GM19238 (cell line): ENCODE measurements around the gene ATM.
"Not testable (repeated sequence)": the region's sequence is repeated elsewhere in the genome, so short reads cannot be mapped to it uniquely, and the experiment has no call there.

ENCODE experiments used
- DNase-seq: peaks from one replicate; pipeline ENCODE4 v3.0.0; 2011; ENCODE audit warnings: low spot score; ENCODE audit not compliant: insufficient read length

ATM gene

GRCh38 chr11:108368134-108368533 lies 145.3 kb downstream of the ATM start:
- DNase-seq = no peak

- DNase-seq = no peak
Measured at GRCh38 chr11:108369064-108369463, 146.2 kb downstream of the ATM start.

GRCh38 chr11:108370315-108370714 lies 147.4 kb downstream of the ATM start:
- DNase-seq = no peak

GRCh38 chr11:108370990-108371389 lies 148.1 kb downstream of the ATM start:
- no peak for DNase-seq

GRCh38 chr11:108373505-108373904 lies 150.6 kb downstream of the ATM start:
- DNase-seq = not testable (repeated sequence)

GRCh38 chr11:108388576-108388975 lies 165.7 kb downstream of the ATM start:
- DNase-seq = no peak

GRCh38 chr11:108392353-108392752 lies 169.5 kb downstream of the ATM start:
- no peak for DNase-seq

GRCh38 chr11:108393046-108393445 lies 170.2 kb downstream of the ATM start:
- DNase-seq = no peak

GRCh38 chr11:108394744-108395284 lies 171.9 kb downstream of the ATM start:
- DNase-seq = no peak

- not testable (repeated sequence) for DNase-seq
Measured at GRCh38 chr11:108396672-108397071, 173.8 kb downstream of the ATM start.

- no peak for DNase-seq
Measured at GRCh38 chr11:108398439-108398838, 175.6 kb downstream of the ATM start.

GRCh38 chr11:108402241-108402640 lies 179.4 kb downstream of the ATM start:
- no peak for DNase-seq

GRCh38 chr11:108403052-108403451 lies 180.2 kb downstream of the ATM start:
- no peak for DNase-seq

- DNase-seq = no peak
Measured at GRCh38 chr11:108405706-108406105, 182.8 kb downstream of the ATM start.

GRCh38 chr11:108414958-108415357 lies 192.1 kb downstream of the ATM start:
- DNase-seq = no peak

- not testable (repeated sequence) for DNase-seq
Measured at GRCh38 chr11:108417551-108417950, 194.7 kb downstream of the ATM start.
